ENCODE results near the gene MYCL.

The MYCL gene

GRCh38 chr1:39940980-39941871, 39.5 kb upstream of the MYCL start:
- no peak overlapping the region for H3K4me3 ChIP-seq (replicated peaks in 1 of 2; ENCODE audit: low read depth in 2 of 2, low read length in 2 of 2)
- TF ChIP-seq CTCF (IDR thresholded peaks at IDR 0.05; ENCODE audit: low read depth, low read length) = no peak
- DNase-seq (ENCODE audit: low read depth in 2 of 2) = no peak

GRCh38 chr1:39940253-39940652, 38.5 kb upstream of the MYCL start:
- no peak for DNase-seq (ENCODE audit: low read depth in 2 of 2)
- H3K4me3 ChIP-seq (replicated peaks in 1 of 2; ENCODE audit: low read depth in 2 of 2, low read length in 2 of 2) = no peak overlapping the region
- no peak for TF ChIP-seq CTCF (IDR thresholded peaks at IDR 0.05; ENCODE audit: low read depth, low read length)

- no peak for TF ChIP-seq CTCF (IDR thresholded peaks at IDR 0.05; ENCODE audit: low read depth, low read length)
- H3K4me3 ChIP-seq (replicated peaks in 1 of 2; ENCODE audit: low read depth in 2 of 2, low read length in 2 of 2) = no peak overlapping the region
- DNase-seq (ENCODE audit: low read depth in 2 of 2) = no peak
Measured at GRCh38 chr1:39938856-39939255, 37.1 kb upstream of the MYCL start.

- H3K4me3 ChIP-seq (replicated peaks in 1 of 2; ENCODE audit: low read depth in 2 of 2, low read length in 2 of 2) = no peak overlapping the region
- no peak for TF ChIP-seq CTCF (IDR thresholded peaks at IDR 0.05; ENCODE audit: low read depth, low read length)
- DNase-seq (ENCODE audit: low read depth in 2 of 2) = no peak
Measured at GRCh38 chr1:39936724-39937491, 35.2 kb upstream of the MYCL start.

GRCh38 chr1:39933956-39934941, 32.5 kb upstream of the MYCL start:
- no peak for TF ChIP-seq CTCF (IDR thresholded peaks at IDR 0.05; ENCODE audit: low read depth, low read length)
- H3K4me3 ChIP-seq (replicated peaks in 1 of 2; ENCODE audit: low read depth in 2 of 2, low read length in 2 of 2) = no peak overlapping the region
- DNase-seq (ENCODE audit: low read depth in 2 of 2) = peak; percentile 97 to 99

Measured in cardiac fibroblast (primary cell).